ENCODE results near the gene EPS8.
A peak's percentile ranks its signal among the peaks of the same experiment; 100 is the strongest.

EPS8 gene

GRCh38 chr12:15789220-15790171 lies at the start of gene EPS8:
EPS8 (minus strand) TSS chr12:15789388; CDS start chr12:15682951, 106,437 bp downstream.
- peak; percentile 85 for DNase-seq

GRCh38 chr12:15837141-15837790 lies 48.1 kb upstream of the EPS8 start:
- no peak for DNase-seq

GRCh38 chr12:15834575-15834974 lies 45.4 kb upstream of the EPS8 start:
- no peak for DNase-seq

- no peak for DNase-seq
These were observed 42.3 kb upstream of the EPS8 start for GRCh38 chr12:15831315-15831978.

GRCh38 chr12:15830538-15830937 lies 41.4 kb upstream of the EPS8 start:
- DNase-seq: no peak

- no peak for DNase-seq
These were observed 40.8 kb upstream of the EPS8 start for GRCh38 chr12:15829949-15830348.

- no peak for DNase-seq
These were observed 40.1 kb upstream of the EPS8 start for GRCh38 chr12:15829255-15829654.

- no peak for DNase-seq
These were observed 37.9 kb upstream of the EPS8 start for GRCh38 chr12:15827136-15827535.

GRCh38 chr12:15824516-15824915 lies 35.3 kb upstream of the EPS8 start:
- DNase-seq: no peak

GRCh38 chr12:15823360-15824128 lies 34.4 kb upstream of the EPS8 start:
- no peak for DNase-seq

- no peak for DNase-seq
These were observed 30.7 kb upstream of the EPS8 start for GRCh38 chr12:15819644-15820437.

- no peak for DNase-seq
These were observed 29.2 kb upstream of the EPS8 start for GRCh38 chr12:15818418-15818817.

- DNase-seq: no peak
These were observed 26.5 kb upstream of the EPS8 start for GRCh38 chr12:15815730-15816129.

- no peak for DNase-seq
These were observed 22.3 kb upstream of the EPS8 start for GRCh38 chr12:15811214-15812127.

- no peak for DNase-seq
These were observed 19.5 kb upstream of the EPS8 start for GRCh38 chr12:15808652-15809051.

GRCh38 chr12:15808250-15808649 lies 19.1 kb upstream of the EPS8 start:
- DNase-seq: no peak

GRCh38 chr12:15806826-15807225 lies 17.6 kb upstream of the EPS8 start:
- no peak for DNase-seq

GRCh38 chr12:15801770-15802744 lies 12.9 kb upstream of the EPS8 start:
- peak; percentile 67 for DNase-seq

GRCh38 chr12:15800278-15800677 lies 11.1 kb upstream of the EPS8 start:
- no peak for DNase-seq

GRCh38 chr12:15797818-15798217 lies 8.6 kb upstream of the EPS8 start:
- DNase-seq: no peak
